OCI-LY7 (cell line): ENCODE data around the gene NR1H4. TPM values are rescaled to one million over a fixed set of nuclear protein-coding genes. Genes with fewer than 3 reads are reported as not detected.

ENCODE experiments used
- BruUV-seq: library from RNA; stranded (reverse); fragments of 400-500 nt; replicated peaks from 2 replicates; lab custom pipeline; 2021; lab: Mats Ljungman, UMichigan
- CTCF ChIA-PET: fragments of 300-600 bp; sonication (Branson Sonifier 250); formaldehyde crosslinking; loops from one replicate; lab custom pipeline; 2022; ENCODE audit warnings: antibody characterized with exemption; ENCODE audit not compliant: unreplicated experiment; lab: Charles Lee
- POLR2A ChIA-PET: fragments of 300-600 bp; sonication (Branson Sonifier 250); formaldehyde crosslinking; loops from one replicate; lab custom pipeline; 2022; ENCODE audit warnings: antibody characterized with exemption; lab: Charles Lee
- DNase-seq: peaks from one replicate; pipeline ENCODE4 v3.0.0-alpha.2; 2015; ENCODE audit warnings: low spot score
- H2AFZ ChIP-seq: fragments of 200-600 bp; sonication (generic), shearing (Covaris generic); 2 replicates; pipeline ENCODE4 v1.6.1; 2014; ENCODE audit warnings: mild to moderate bottlenecking, antibody characterized with exemption, low read length, moderate library complexity
- H3K27ac ChIP-seq: fragments of 200-600 bp; sonication (generic); 2 replicates; pipeline ENCODE4 v1.5.1; 2014; ENCODE audit warnings: mixed run types, low read depth, mild to moderate bottlenecking, moderate library complexity, low read length, inconsistent platforms; ENCODE audit not compliant: poor library complexity, severe bottlenecking
- H3K36me3 ChIP-seq: fragments of 200-600 bp; sonication (generic); 2 replicates; pipeline ENCODE4 v1.6.1; 2014; ENCODE audit warnings: mild to moderate bottlenecking, antibody characterized with exemption, low read length, moderate library complexity, mixed read lengths; ENCODE audit not compliant: insufficient read depth
- H3K4me1 ChIP-seq: fragments of 200-600 bp; sonication (generic); 2 replicates; pipeline ENCODE4 v1.5.1; 2014; ENCODE audit warnings: mild to moderate bottlenecking, low read length; ENCODE audit not compliant: insufficient read depth, poor library complexity, severe bottlenecking
- H3K4me2 ChIP-seq: fragments of 200-600 bp; sonication (generic); 2 replicates; pipeline ENCODE4 v1.6.1; 2014; ENCODE audit warnings: mild to moderate bottlenecking, low read length
- H3K4me3 ChIP-seq: fragments of 200-600 bp; sonication (generic); 2 replicates; pipeline ENCODE4 v1.5.1; 2014; ENCODE audit warnings: mild to moderate bottlenecking, low read depth, low read length; ENCODE audit not compliant: poor library complexity, severe bottlenecking
- H3K79me2 ChIP-seq: fragments of 200-600 bp; sonication (generic); 2 replicates; pipeline ENCODE4 v1.6.1; 2016; ENCODE audit warnings: low read depth, mild to moderate bottlenecking, low read length, moderate library complexity, mixed read lengths; ENCODE audit not compliant: insufficient read depth
- H3K9me2 ChIP-seq: fragments of 200-600 bp; sonication (generic); 2 replicates; pipeline ENCODE4 v1.6.1; 2016; ENCODE audit warnings: mild to moderate bottlenecking, low read length, mixed read lengths; ENCODE audit not compliant: insufficient read depth
- H3K9me3 ChIP-seq: fragments of 200-600 bp; sonication (generic); 2 replicates; pipeline ENCODE4 v1.6.1; 2014; ENCODE audit warnings: mild to moderate bottlenecking, mixed run types, low read length, mixed read lengths
- H4K20me1 ChIP-seq: fragments of 200-600 bp; sonication (generic); 2 replicates; pipeline ENCODE4 v1.6.1; 2014; ENCODE audit warnings: mild to moderate bottlenecking, antibody characterized with exemption, low read length, moderate library complexity, mixed read lengths; ENCODE audit not compliant: insufficient read depth
- EZH2phosphoT487 ChIP-seq: fragments of 200-600 bp; sonication (generic); IDR thresholded peaks from 2 replicates; pipeline ENCODE4 v1.6.1; 2018; ENCODE audit warnings: low read depth, borderline replicate concordance, mild to moderate bottlenecking, mixed run types, antibody characterized with exemption, low read length, moderate library complexity, mixed read lengths
- intact Hi-C: fragments of 100-400 bp; cut with micrococcal nuclease; formaldehyde crosslinking; loops from one replicate; pipeline ENCODE4 v1.10.0; 2022; ENCODE audit not compliant: unreplicated experiment
- total RNA-seq, 2 experiments: library from RNA; depleted of rRNA in 1 of 2; stranded (reverse); fragments of >200 nt in 1 of 2; shearing (Covaris generic) in 1 of 2; gene quantifications; 2 replicates each; pipeline ENCODE4 v1.2.3, GENCODE V29; 2014 to 2022
- TF ChIP-seq, protein P1 (sequence below): fragments of 200-600 bp; sonication (generic); conservative IDR thresholded peaks from 2 replicates; pipeline ENCODE4 v1.5.1; 2014; ENCODE audit warnings: mild to moderate bottlenecking, antibody characterized with exemption, low read length, moderate library complexity, mixed read lengths

The NR1H4 gene
- total RNA-seq, 2 experiments from 2014 or later = 7.1 TPM; not detected in 1

- Histone ChIP-seq H3K4me1 (no peaks in the 10 kb centered on the region), H2AFZ (no peak overlapping the region), H3K9me2 (no peaks in the 10 kb centered on the region), H3K27ac (no peak overlapping the region), H4K20me1 (no peaks in the 10 kb centered on the region), H3K79me2 (no peaks in the 10 kb centered on the region), H3K9me3 (no peaks in the 10 kb centered on the region), H3K36me3 (no peaks in the 10 kb centered on the region), H3K4me2 (no peak overlapping the region), H3K4me3 (no peak overlapping the region)
- intact Hi-C loops = no loop called here
- TF ChIP-seq EZH2phosphoT487 = no peak
- TF ChIP-seq, protein P1, sequence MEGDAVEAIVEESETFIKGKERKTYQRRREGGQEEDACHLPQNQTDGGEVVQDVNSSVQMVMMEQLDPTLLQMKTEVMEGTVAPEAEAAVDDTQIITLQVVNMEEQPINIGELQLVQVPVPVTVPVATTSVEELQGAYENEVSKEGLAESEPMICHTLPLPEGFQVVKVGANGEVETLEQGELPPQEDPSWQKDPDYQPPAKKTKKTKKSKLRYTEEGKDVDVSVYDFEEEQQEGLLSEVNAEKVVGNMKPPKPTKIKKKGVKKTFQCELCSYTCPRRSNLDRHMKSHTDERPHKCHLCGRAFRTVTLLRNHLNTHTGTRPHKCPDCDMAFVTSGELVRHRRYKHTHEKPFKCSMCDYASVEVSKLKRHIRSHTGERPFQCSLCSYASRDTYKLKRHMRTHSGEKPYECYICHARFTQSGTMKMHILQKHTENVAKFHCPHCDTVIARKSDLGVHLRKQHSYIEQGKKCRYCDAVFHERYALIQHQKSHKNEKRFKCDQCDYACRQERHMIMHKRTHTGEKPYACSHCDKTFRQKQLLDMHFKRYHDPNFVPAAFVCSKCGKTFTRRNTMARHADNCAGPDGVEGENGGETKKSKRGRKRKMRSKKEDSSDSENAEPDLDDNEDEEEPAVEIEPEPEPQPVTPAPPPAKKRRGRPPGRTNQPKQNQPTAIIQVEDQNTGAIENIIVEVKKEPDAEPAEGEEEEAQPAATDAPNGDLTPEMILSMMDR = no peak
- POLR2A ChIA-PET = no interaction called here
- BruUV-seq = no TSS peak
- no peak for DNase-seq
- CTCF ChIA-PET = no interaction called here
Measured at GRCh38 chr12:100448656-100449055, 25.0 kb upstream of the NR1H4 start.

- ChIA-PET POLR2A (interaction anchor here (0.6 to 0.9 kb wide), 2 partner anchors 8 to 183 kb away, joined by 3 to 5 read pairs; no protein-coding TSS in a partner anchor), CTCF (no interaction called here)
- Histone ChIP-seq H3K36me3 (no peaks in the 10 kb centered on the region), H3K9me2 (no peaks in the 10 kb centered on the region), H3K4me2 (no peak overlapping the region), H3K27ac (no peak overlapping the region), H3K9me3 (no peaks in the 10 kb centered on the region), H3K4me3 (no peak overlapping the region), H3K4me1 (no peaks in the 10 kb centered on the region), H2AFZ (no peak overlapping the region), H3K79me2 (no peaks in the 10 kb centered on the region), H4K20me1 (no peaks in the 10 kb centered on the region)
- BruUV-seq = no TSS peak
- intact Hi-C loops = no loop called here
- TF ChIP-seq EZH2phosphoT487 = no peak
- TF ChIP-seq, protein P1 = no peak
- DNase-seq = no peak
Measured at GRCh38 chr12:100450735-100451134, 22.9 kb upstream of the NR1H4 start.

DNA sequence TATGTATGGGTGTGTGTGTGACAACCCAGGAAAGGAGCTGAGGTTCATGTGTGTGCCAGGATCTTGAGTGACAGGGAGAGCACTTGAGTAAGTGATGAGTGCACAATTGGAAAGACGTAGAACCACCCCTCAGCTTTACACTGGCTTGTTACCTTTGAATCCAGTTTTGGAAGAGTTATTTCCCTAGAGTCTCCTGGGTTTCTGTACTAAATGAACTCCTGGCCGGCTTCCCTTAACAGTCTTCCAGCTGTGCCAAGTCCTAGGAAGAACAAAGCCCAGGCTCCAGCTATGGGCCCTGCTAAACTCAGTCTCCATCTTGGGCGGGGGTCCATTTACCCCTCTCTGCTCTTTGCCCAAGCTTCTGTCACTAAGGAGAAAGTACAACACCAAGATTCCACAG, 19.7 kb upstream of the NR1H4 start:
- CTCF ChIA-PET = no interaction called here
- no peak overlapping the region for H3K4me3 ChIP-seq

More for the DNA sequence above, 19.7 kb upstream of the NR1H4 start:
- Histone ChIP-seq H3K36me3 (no peaks in the 10 kb centered on the region), H3K4me1 (no peaks in the 10 kb centered on the region), H2AFZ (no peak overlapping the region), H3K27ac (no peak overlapping the region), H4K20me1 (no peaks in the 10 kb centered on the region), H3K4me2 (no peak overlapping the region), H3K9me2 (no peaks in the 10 kb centered on the region), H3K79me2 (no peaks in the 10 kb centered on the region), H3K9me3 (no peaks in the 10 kb centered on the region)
- DNase-seq = no peak
- TF ChIP-seq, protein P1 = no peak
- TF ChIP-seq EZH2phosphoT487 = no peak
- intact Hi-C loops = no loop called here
- BruUV-seq = no TSS peak
- POLR2A ChIA-PET = interaction anchor here (0.6 kb wide), 1 partner anchor 563 kb away, joined by 6 read pairs; no protein-coding TSS in a partner anchor
